CD1c-positive myeloid dendritic cell (primary cell): ENCODE results near the gene RAB37.

Experiments used
- DNase-seq: peaks from one replicate; pipeline ENCODE4 v3.0.0-alpha.2; 2016; ENCODE audit errors: extremely low spot score

Gene RAB37

GRCh38 chr17:74736513-74737298, at the start of gene RAB37:
Gene RAB37, plus strand, starts transcription at chr17:74737256. Its CDS starts 17 bp downstream, at chr17:74737273.
- DNase-seq, result peak; percentile 74

GRCh38 chr17:74687886-74688285, 49.2 kb upstream of the RAB37 start:
- no peak for DNase-seq

- DNase-seq, result peak; percentile 91
Observed at GRCh38 chr17:74690409-74690825, 46.6 kb upstream of the RAB37 start.

- no peak for DNase-seq
Observed at GRCh38 chr17:74691151-74691550, 45.9 kb upstream of the RAB37 start.

- no peak for DNase-seq
Observed at GRCh38 chr17:74694081-74694480, 43.0 kb upstream of the RAB37 start.

GRCh38 chr17:74695629-74696028, 41.4 kb upstream of the RAB37 start:
- DNase-seq, result no peak

- peak; percentile 76 for DNase-seq
Observed at GRCh38 chr17:74697515-74697914, 39.5 kb upstream of the RAB37 start.

GRCh38 chr17:74698069-74698468, 39.0 kb upstream of the RAB37 start:
- DNase-seq, result no peak

GRCh38 chr17:74699236-74699635, 37.8 kb upstream of the RAB37 start:
- no peak for DNase-seq

- DNase-seq, result peak; percentile 93
Observed at GRCh38 chr17:74702116-74702871, 34.8 kb upstream of the RAB37 start.

GRCh38 chr17:74703311-74703710, 33.7 kb upstream of the RAB37 start:
- DNase-seq, result peak; percentile 55

GRCh38 chr17:74704544-74704943, 32.5 kb upstream of the RAB37 start:
- no peak for DNase-seq

GRCh38 chr17:74711058-74711824, 25.8 kb upstream of the RAB37 start:
- DNase-seq, result no peak

GRCh38 chr17:74712301-74712700, 24.8 kb upstream of the RAB37 start:
- no peak for DNase-seq

- DNase-seq, result peak; percentile 85
Observed at GRCh38 chr17:74712756-74713155, 24.3 kb upstream of the RAB37 start, which contains the start of gene CD300LF. Gene CD300LF, minus strand, starts transcription at chr17:74712923. Its CDS starts 57 bp downstream, at chr17:74712866.

- peak; percentile 86 for DNase-seq
Observed at GRCh38 chr17:74713171-74713755, 23.8 kb upstream of the RAB37 start.

GRCh38 chr17:74715144-74715543, 21.9 kb upstream of the RAB37 start:
- no peak for DNase-seq

- DNase-seq, result no peak
Observed at GRCh38 chr17:74720506-74720905, 16.6 kb upstream of the RAB37 start.

GRCh38 chr17:74722782-74723181, 14.3 kb upstream of the RAB37 start:
- DNase-seq, result no peak

- DNase-seq, result no peak
Observed at GRCh38 chr17:74723891-74724290, 13.2 kb upstream of the RAB37 start.

GRCh38 chr17:74725111-74725510, 11.9 kb upstream of the RAB37 start:
- DNase-seq, result no peak
